ENCODE results near the gene SEMA3C.
"Not testable (repeated sequence)": the region's sequence is repeated elsewhere in the genome, so short reads cannot be mapped to it uniquely, and the experiment has no call there.

The SEMA3C gene

GRCh38 chr7:80926955-80927354 is 8.1 kb upstream of the SEMA3C start:
- DNase-seq (ENCODE audit: low spot score): not testable (repeated sequence)

- no peak for DNase-seq (ENCODE audit: low spot score)
Measured at GRCh38 chr7:80924090-80924489, 5.2 kb upstream of the SEMA3C start.

GRCh38 chr7:80923211-80923612 is 4.4 kb upstream of the SEMA3C start:
- no peak for DNase-seq (ENCODE audit: low spot score)

- no peak for DNase-seq (ENCODE audit: low spot score)
Measured at GRCh38 chr7:80922253-80923049, 3.6 kb upstream of the SEMA3C start.

- DNase-seq (ENCODE audit: low spot score): no peak
Measured at GRCh38 chr7:80921130-80921529, 2.3 kb upstream of the SEMA3C start.

GRCh38 chr7:80918399-80918798 is 452 bp downstream of the SEMA3C start:
- DNase-seq (ENCODE audit: low spot score): no peak

- DNase-seq (ENCODE audit: low spot score): peak; percentile 29
Measured at GRCh38 chr7:80916770-80917741, 1.8 kb downstream of the SEMA3C start.

GRCh38 chr7:80910228-80910627 is 8.6 kb downstream of the SEMA3C start:
- DNase-seq (ENCODE audit: low spot score): no peak

GRCh38 chr7:80908360-80908797 is 10.5 kb downstream of the SEMA3C start:
- no peak for DNase-seq (ENCODE audit: low spot score)

GRCh38 chr7:80907612-80908011 is 11.2 kb downstream of the SEMA3C start:
- DNase-seq (ENCODE audit: low spot score): no peak

- DNase-seq (ENCODE audit: low spot score): no peak
Measured at GRCh38 chr7:80907141-80907601, 11.7 kb downstream of the SEMA3C start.

GRCh38 chr7:80905334-80905733 is 13.5 kb downstream of the SEMA3C start:
- no peak for DNase-seq (ENCODE audit: low spot score)

GRCh38 chr7:80902716-80903308 is 16.0 kb downstream of the SEMA3C start:
- DNase-seq (ENCODE audit: low spot score): no peak

- DNase-seq (ENCODE audit: low spot score): no peak
Measured at GRCh38 chr7:80902019-80902418, 16.8 kb downstream of the SEMA3C start.

- no peak for DNase-seq (ENCODE audit: low spot score)
Measured at GRCh38 chr7:80900583-80901576, 18.0 kb downstream of the SEMA3C start.

- DNase-seq (ENCODE audit: low spot score): no peak
Measured at GRCh38 chr7:80896906-80897598, 21.8 kb downstream of the SEMA3C start.

GRCh38 chr7:80895056-80895455 is 23.8 kb downstream of the SEMA3C start:
- DNase-seq (ENCODE audit: low spot score): no peak

GRCh38 chr7:80891259-80891544 is 27.6 kb downstream of the SEMA3C start:
- no peak for DNase-seq (ENCODE audit: low spot score)

GRCh38 chr7:80890426-80891258 is 28.2 kb downstream of the SEMA3C start:
- DNase-seq (ENCODE audit: low spot score): no peak

- no peak for DNase-seq (ENCODE audit: low spot score)
Measured at GRCh38 chr7:80889525-80889924, 29.3 kb downstream of the SEMA3C start.
